ENCODE results near the gene TMEM156.

The TMEM156 gene
- total RNA-seq, result 23.0 to 28.4 reads per million in 2 experiments

- no peak for DNase-seq (ENCODE audit: low read depth)
These were observed at the start of gene TMEM156 for GRCh38 chr4:39032218-39033085. TSS of gene TMEM156 (minus strand) at chr4:39032409. CDS start at chr4:39032313, 96 bp downstream.

GRCh38 chr4:39078829-39079228, 46.6 kb upstream of the TMEM156 start:
- no peak for DNase-seq (ENCODE audit: low read depth)

- no peak for DNase-seq (ENCODE audit: low read depth)
These were observed 36.7 kb upstream of the TMEM156 start for GRCh38 chr4:39068907-39069306.

- no peak for DNase-seq (ENCODE audit: low read depth)
These were observed 35.2 kb upstream of the TMEM156 start for GRCh38 chr4:39067451-39067850.

- DNase-seq (ENCODE audit: low read depth), result no peak
These were observed 34.8 kb upstream of the TMEM156 start for GRCh38 chr4:39067031-39067430.

- no peak for DNase-seq (ENCODE audit: low read depth)
These were observed 34.2 kb upstream of the TMEM156 start for GRCh38 chr4:39066371-39066770.

- DNase-seq (ENCODE audit: low read depth), result no peak
These were observed 31.2 kb upstream of the TMEM156 start for GRCh38 chr4:39063430-39063829.

GRCh38 chr4:39062770-39063097, 30.5 kb upstream of the TMEM156 start:
- DNase-seq (ENCODE audit: low read depth), result no peak

GRCh38 chr4:39062094-39062769, 30.0 kb upstream of the TMEM156 start, which contains the start of gene KLHL5:
TSS of gene KLHL5 (plus strand) at chr4:39062232. CDS start at chr4:39062653, 421 bp downstream.
- no peak for DNase-seq (ENCODE audit: low read depth)

GRCh38 chr4:39061457-39061856, 29.2 kb upstream of the TMEM156 start:
- DNase-seq (ENCODE audit: low read depth), result no peak

GRCh38 chr4:39056023-39056422, 23.8 kb upstream of the TMEM156 start:
- DNase-seq (ENCODE audit: low read depth), result no peak

GRCh38 chr4:39054497-39054896, 22.3 kb upstream of the TMEM156 start:
- no peak for DNase-seq (ENCODE audit: low read depth)

GRCh38 chr4:39053983-39054382, 21.8 kb upstream of the TMEM156 start:
- DNase-seq (ENCODE audit: low read depth), result no peak

- DNase-seq (ENCODE audit: low read depth), result no peak
These were observed 19.3 kb upstream of the TMEM156 start for GRCh38 chr4:39051492-39051891.

- no peak for DNase-seq (ENCODE audit: low read depth)
These were observed 18.4 kb upstream of the TMEM156 start for GRCh38 chr4:39050590-39050989.

GRCh38 chr4:39048311-39048710, 16.1 kb upstream of the TMEM156 start:
- DNase-seq (ENCODE audit: low read depth), result no peak

- no peak for DNase-seq (ENCODE audit: low read depth)
These were observed 15.5 kb upstream of the TMEM156 start for GRCh38 chr4:39047681-39048080.

- DNase-seq (ENCODE audit: low read depth), result peak; percentile 21
These were observed 14.0 kb upstream of the TMEM156 start for GRCh38 chr4:39046249-39046648.

GRCh38 chr4:39045827-39046221, 13.6 kb upstream of the TMEM156 start:
- DNase-seq (ENCODE audit: low read depth), result peak; percentile 24

GRCh38 chr4:39044956-39045826, 13.0 kb upstream of the TMEM156 start:
- no peak for DNase-seq (ENCODE audit: low read depth)

GRCh38 chr4:39044364-39044955, 12.3 kb upstream of the TMEM156 start:
- peak; percentile 94 for DNase-seq (ENCODE audit: low read depth)

GRCh38 chr4:39043861-39044363, 11.7 kb upstream of the TMEM156 start:
- DNase-seq (ENCODE audit: low read depth), result peak; percentile 17

All from T follicular helper cell (primary cell).